Hepatocyte (in vitro differentiated cells): ENCODE data around the gene BCAS1. TPM values are rescaled to one million over a fixed set of nuclear protein-coding genes. Genes with fewer than 3 reads are reported as not detected.

Experiments used
- DNase-seq: peaks from one replicate; pipeline ENCODE4 v3.0.0-alpha.2; 2016; ENCODE audit warnings: low spot score
- H2AFZ ChIP-seq: fragments of 200-600 bp; sonication (generic); 2 replicates; pipeline ENCODE4 v1.6.0; 2016; ENCODE audit warnings: antibody characterized with exemption, mild to moderate bottlenecking
- H3K27ac ChIP-seq: fragments of 200-600 bp; sonication (generic); 2 replicates; pipeline ENCODE4 v1.5.1; 2016; ENCODE audit warnings: mild to moderate bottlenecking
- H3K27me3 ChIP-seq: fragments of 200-600 bp; sonication (generic); 2 replicates; pipeline ENCODE4 v1.6.1; 2016
- H3K36me3 ChIP-seq: fragments of 200-600 bp; sonication (generic); replicated peaks from 2 replicates; pipeline ENCODE4 v1.5.1; 2016; ENCODE audit warnings: low read depth; ENCODE audit not compliant: insufficient read depth
- H3K4me1 ChIP-seq: fragments of 200-600 bp; sonication (generic); 2 replicates; pipeline ENCODE4 v1.5.1; 2016; ENCODE audit warnings: mild to moderate bottlenecking, moderate library complexity; ENCODE audit not compliant: insufficient read depth
- H3K4me2 ChIP-seq: fragments of 200-600 bp; sonication (generic); 2 replicates; pipeline ENCODE4 v1.6.0; 2016
- H3K4me3 ChIP-seq: fragments of 200-600 bp; sonication (generic); 2 replicates; pipeline ENCODE4 v1.5.1; 2016; ENCODE audit warnings: mild to moderate bottlenecking
- H3K79me2 ChIP-seq: fragments of 200-600 bp; sonication (generic); 2 replicates; pipeline ENCODE4 v1.6.0; 2017; ENCODE audit warnings: mild to moderate bottlenecking
- H3K9me2 ChIP-seq: fragments of 200-600 bp; sonication (generic); replicated peaks from 2 replicates; pipeline ENCODE4 v1.6.0; 2017; ENCODE audit warnings: mild to moderate bottlenecking; ENCODE audit not compliant: insufficient read depth
- H3K9me3 ChIP-seq: fragments of 200-600 bp; sonication (generic); 2 replicates; pipeline ENCODE4 v1.5.1; 2016; ENCODE audit warnings: low read depth, mild to moderate bottlenecking
- H4K20me1 ChIP-seq: fragments of 200-600 bp; sonication (generic); 2 replicates; pipeline ENCODE4 v1.6.0; 2016; ENCODE audit warnings: mild to moderate bottlenecking; ENCODE audit not compliant: insufficient read depth, poor library complexity, severe bottlenecking
- EZH2 ChIP-seq: fragments of 200-600 bp; sonication (generic); IDR thresholded peaks from 2 replicates; pipeline ENCODE4 v1.6.1; 2016; ENCODE audit warnings: antibody characterized with exemption, mild to moderate bottlenecking, borderline replicate concordance
- EZH2phosphoT487 ChIP-seq: fragments of 200-600 bp; sonication (generic); IDR thresholded peaks from one replicate; pipeline ENCODE4 v1.6.1; 2018; ENCODE audit warnings: antibody characterized with exemption, mild to moderate bottlenecking, low read depth, moderate library complexity; ENCODE audit not compliant: unreplicated experiment, severe bottlenecking
- WGBS: methylation state at CpG from one replicate; pipeline ENCODE4 v1.1.6; 2016; ENCODE audit warnings: low lambda C conversion rate; ENCODE audit errors: missing lambda C conversion rate; 5-methylcytosine and 5-hydroxymethylcytosine counted together
- polyA plus RNA-seq: library from polyadenylated mRNA; unstranded; fragments of >200 nt; fragmentation: Nextera tagmentation; extraction: Ambion mirVana; gene quantifications from 2 replicates; pipeline ENCODE4 v1.2.1, GENCODE V29; 2016
- total RNA-seq: library from RNA; depleted of rRNA; stranded (reverse); fragments of >200 nt; gene quantifications from 2 replicates; pipeline ENCODE4 v1.2.3, GENCODE V29; 2014
- TF ChIP-seq, protein P1 (sequence below): fragments of 200-600 bp; sonication (generic); IDR thresholded peaks from 2 replicates; pipeline ENCODE4 v1.5.1; 2016; ENCODE audit warnings: antibody characterized with exemption, mild to moderate bottlenecking; ENCODE audit not compliant: poor library complexity

Gene BCAS1
- total and polyA plus RNA-seq, 2 experiments from 2014 or later, result 4.9 to 9.8 TPM

DNA sequence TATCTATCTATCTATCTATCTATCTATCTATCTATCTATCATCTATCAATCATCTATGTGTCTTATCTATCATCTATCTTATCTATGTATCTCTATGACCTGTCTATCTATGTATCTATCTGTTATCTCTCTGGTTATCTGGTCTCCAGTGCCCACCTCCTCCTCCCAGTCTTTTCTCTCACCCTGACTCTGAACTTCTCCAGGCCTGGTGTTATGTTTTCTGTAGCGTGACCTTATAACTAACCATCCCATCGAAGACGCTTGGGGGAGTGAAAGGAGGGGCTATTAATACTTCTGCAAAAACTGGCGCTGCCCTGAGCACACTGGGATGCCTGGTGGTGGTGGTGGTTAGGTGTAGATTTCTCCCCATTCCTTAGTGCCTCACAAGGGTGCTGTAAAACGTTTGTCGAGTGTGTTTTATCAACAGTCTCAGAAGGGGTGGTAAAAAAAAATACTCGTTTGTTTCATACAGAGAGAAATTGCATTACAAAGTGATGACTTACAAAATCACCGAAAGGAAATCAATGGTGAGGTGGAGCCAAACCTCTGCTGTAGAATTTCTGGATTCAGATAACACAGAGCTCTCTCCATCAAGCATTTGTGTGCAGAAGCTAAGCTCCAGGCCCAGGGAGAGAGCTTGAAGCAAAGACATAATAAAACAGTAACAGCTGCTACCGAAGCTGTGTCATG is 156.2 kb downstream of the BCAS1 start:
- Histone ChIP-seq H3K36me3 (no peaks in the 10 kb centered on the region), H4K20me1 (no peaks in the 10 kb centered on the region), H3K27ac (peak overlapping the region; percentile 72), H3K4me1 (peaks cover 27% of the 10 kb centered on the region), H3K79me2 (no peaks in the 10 kb centered on the region), H3K9me2 (no peaks in the 10 kb centered on the region), H3K4me2 (peak overlapping the region; percentile 78), H3K27me3 (no peaks in the 10 kb centered on the region), H3K9me3 (no peaks in the 10 kb centered on the region), H2AFZ (no peak overlapping the region), H3K4me3 (no peak overlapping the region)
- no peak for DNase-seq
- WGBS, result 31% methylated on average over 9 of the region's 9 CpGs
- TF ChIP-seq EZH2 (no peak), EZH2phosphoT487 (no peak)
- TF ChIP-seq, protein P1, sequence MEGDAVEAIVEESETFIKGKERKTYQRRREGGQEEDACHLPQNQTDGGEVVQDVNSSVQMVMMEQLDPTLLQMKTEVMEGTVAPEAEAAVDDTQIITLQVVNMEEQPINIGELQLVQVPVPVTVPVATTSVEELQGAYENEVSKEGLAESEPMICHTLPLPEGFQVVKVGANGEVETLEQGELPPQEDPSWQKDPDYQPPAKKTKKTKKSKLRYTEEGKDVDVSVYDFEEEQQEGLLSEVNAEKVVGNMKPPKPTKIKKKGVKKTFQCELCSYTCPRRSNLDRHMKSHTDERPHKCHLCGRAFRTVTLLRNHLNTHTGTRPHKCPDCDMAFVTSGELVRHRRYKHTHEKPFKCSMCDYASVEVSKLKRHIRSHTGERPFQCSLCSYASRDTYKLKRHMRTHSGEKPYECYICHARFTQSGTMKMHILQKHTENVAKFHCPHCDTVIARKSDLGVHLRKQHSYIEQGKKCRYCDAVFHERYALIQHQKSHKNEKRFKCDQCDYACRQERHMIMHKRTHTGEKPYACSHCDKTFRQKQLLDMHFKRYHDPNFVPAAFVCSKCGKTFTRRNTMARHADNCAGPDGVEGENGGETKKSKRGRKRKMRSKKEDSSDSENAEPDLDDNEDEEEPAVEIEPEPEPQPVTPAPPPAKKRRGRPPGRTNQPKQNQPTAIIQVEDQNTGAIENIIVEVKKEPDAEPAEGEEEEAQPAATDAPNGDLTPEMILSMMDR, result no peak

DNA sequence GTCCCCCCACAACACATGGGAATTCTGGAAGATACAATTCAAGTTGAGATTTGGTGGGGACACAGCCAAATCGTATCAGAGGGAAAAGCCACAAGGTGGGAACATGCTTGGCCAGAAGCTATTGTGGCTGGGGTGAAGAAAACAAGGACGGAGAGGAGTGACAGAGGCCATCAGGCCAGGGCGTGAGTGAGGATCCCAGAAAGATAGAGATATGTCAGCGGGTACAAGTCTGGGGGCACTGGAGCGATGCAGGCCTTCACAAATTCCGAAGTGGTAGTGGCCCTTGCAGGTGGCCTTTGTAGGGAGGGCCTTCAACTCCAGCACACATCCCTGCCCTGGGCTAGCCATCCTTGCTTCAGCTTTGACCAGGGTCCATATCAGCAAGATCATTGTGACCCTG is 159.1 kb downstream of the BCAS1 start:
- peaks cover 23% of the 10 kb centered on the region for H3K4me1 ChIP-seq
- WGBS, result 76% methylated on average over 6 of the region's 6 CpGs

DNA sequence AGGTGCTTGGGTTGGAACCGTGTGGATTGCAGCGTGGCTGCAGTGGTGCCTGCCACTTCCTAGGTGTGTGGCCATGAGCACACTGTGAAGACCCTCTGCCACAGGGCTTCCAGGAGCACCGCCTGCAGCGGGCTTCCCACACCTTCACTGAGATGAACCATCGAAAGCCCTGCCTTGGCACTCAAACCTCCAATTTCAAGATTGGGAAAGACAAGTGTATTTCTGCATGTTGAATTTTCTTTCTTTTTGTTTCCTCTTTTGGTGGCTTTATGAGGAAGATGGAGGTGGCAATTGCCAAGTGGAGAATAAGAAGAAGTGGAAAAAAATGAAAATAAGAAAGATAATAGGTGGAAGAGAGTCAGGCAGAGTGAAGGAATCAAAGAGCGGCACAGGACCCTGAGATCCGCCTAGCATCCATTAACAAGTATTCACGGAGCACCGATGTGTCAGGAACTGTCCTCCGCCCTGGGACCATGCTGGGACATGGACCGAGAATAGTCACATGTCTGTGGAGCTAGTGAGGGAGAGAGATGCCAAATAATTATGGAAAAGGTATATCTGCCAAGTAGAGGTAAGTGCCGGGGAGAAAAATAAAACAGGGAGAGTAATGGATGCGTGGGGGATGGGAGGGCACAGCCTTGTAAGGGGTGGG is 159.9 kb downstream of the BCAS1 start:
- no peak overlapping the region for H3K4me2 ChIP-seq
- no peaks in the 10 kb centered on the region for H3K27me3 ChIP-seq
- DNase-seq, result no peak
- H3K4me3 ChIP-seq, result no peak overlapping the region
- H3K9me2 ChIP-seq, result no peaks in the 10 kb centered on the region
- H2AFZ ChIP-seq, result no peak overlapping the region
- TF ChIP-seq, protein P1, result no peak
- TF ChIP-seq EZH2phosphoT487 (no peak), EZH2 (no peak)
- no peak overlapping the region for H3K27ac ChIP-seq
- H4K20me1 ChIP-seq, result no peaks in the 10 kb centered on the region
- H3K36me3 ChIP-seq, result no peaks in the 10 kb centered on the region
- WGBS, result 97% methylated on average over 13 of the region's 13 CpGs
- H3K79me2 ChIP-seq, result no peaks in the 10 kb centered on the region
- H3K9me3 ChIP-seq, result no peaks in the 10 kb centered on the region
- H3K4me1 ChIP-seq, result peaks cover 18% of the 10 kb centered on the region

More for the DNA sequence above, 159.1 kb downstream of the BCAS1 start:
- Histone ChIP-seq H3K36me3 (no peaks in the 10 kb centered on the region), H4K20me1 (no peaks in the 10 kb centered on the region), H3K27ac (no peak overlapping the region), H2AFZ (no peak overlapping the region), H3K79me2 (no peaks in the 10 kb centered on the region), H3K4me2 (no peak overlapping the region), H3K4me3 (no peak overlapping the region), H3K9me2 (no peaks in the 10 kb centered on the region), H3K27me3 (no peaks in the 10 kb centered on the region), H3K9me3 (no peaks in the 10 kb centered on the region)
- DNase-seq, result no peak
- TF ChIP-seq, protein P1, result no peak
- TF ChIP-seq EZH2phosphoT487 (no peak), EZH2 (no peak)
